NCI-H1092 treated with DMSO at 0.1 percent for 48 hours (cell line): Measurements from ENCODE around the gene SLC25A21.
"Not testable (repeated sequence)": the region's sequence is repeated elsewhere in the genome, so short reads cannot be mapped to it uniquely, and the experiment has no call there.

Source experiments
- DNase-seq: peaks from one replicate; lab custom pipeline; 2025; lab: John Stamatoyannopoulos, UW

The SLC25A21 gene

GRCh38 chr14:37088356-37089215, 83.8 kb downstream of the SLC25A21 start:
- DNase-seq, result no peak

GRCh38 chr14:37087520-37087919, 84.9 kb downstream of the SLC25A21 start:
- DNase-seq, result no peak

GRCh38 chr14:37083599-37083998, 88.8 kb downstream of the SLC25A21 start:
- no peak for DNase-seq

DNA sequence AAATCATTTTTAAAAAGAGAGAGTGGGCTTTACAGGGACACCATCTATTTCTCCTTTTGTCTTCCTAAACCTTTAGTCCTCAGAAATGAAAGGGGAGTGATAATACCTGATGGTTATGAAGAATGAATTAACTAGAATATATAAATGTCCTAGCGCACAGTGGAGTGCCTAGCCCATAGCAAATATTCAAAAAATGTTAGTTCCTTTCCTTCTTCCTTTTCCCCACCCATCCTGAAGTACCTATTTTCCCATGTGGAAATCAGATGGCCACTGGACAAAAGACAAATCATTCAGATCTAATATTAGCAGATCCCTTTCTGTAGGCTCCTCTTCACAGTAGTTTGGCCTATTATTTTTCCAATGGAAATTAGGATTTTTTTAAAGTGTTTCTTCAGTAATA, 90.0 kb downstream of the SLC25A21 start:
- DNase-seq, result no peak

- DNase-seq, result no peak
Measured at GRCh38 chr14:37081856-37082255, 90.5 kb downstream of the SLC25A21 start.

- no peak for DNase-seq
Measured at GRCh38 chr14:37081218-37081617, 91.2 kb downstream of the SLC25A21 start.

- DNase-seq, result no peak
Measured at GRCh38 chr14:37078131-37078530, 94.3 kb downstream of the SLC25A21 start.

- DNase-seq, result not testable (repeated sequence)
Measured at GRCh38 chr14:37074320-37074719, 98.1 kb downstream of the SLC25A21 start.

DNA sequence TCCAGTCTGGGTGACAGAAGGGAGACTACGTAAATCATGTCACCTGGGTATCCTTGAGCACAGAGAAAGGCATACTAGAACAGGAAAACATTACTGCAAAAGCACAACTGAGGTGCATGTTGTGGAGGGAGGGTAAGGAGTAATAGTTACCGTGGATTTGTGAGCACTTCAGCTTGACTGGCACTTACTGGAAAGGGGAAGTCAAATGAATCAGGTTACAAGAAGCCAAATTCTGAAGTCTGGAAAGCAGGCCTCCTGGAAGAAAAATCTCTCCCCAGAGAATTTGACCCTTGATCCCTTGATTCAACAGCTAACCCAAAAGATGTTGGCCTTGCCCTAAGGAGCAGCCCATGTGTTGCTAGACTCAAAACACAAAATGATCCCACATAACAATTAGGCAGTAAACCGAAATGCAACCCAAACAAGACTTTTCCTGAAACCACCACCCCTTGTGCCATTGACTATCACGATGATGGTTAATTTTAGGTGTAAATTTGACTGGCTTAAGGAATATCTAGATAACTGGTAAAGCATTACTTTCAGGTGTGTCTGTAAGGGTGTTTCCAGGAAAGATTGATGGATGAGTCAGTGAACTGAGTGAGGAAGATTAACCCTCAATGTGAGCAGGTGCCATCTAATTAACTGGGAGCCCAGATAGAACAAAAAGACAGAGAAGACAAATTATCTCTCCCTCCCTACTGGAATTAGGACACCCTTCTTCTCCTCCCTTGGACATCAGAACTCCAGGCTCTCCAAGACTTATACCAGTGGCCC, 108.8 kb downstream of the SLC25A21 start:
- DNase-seq, result no peak

DNA sequence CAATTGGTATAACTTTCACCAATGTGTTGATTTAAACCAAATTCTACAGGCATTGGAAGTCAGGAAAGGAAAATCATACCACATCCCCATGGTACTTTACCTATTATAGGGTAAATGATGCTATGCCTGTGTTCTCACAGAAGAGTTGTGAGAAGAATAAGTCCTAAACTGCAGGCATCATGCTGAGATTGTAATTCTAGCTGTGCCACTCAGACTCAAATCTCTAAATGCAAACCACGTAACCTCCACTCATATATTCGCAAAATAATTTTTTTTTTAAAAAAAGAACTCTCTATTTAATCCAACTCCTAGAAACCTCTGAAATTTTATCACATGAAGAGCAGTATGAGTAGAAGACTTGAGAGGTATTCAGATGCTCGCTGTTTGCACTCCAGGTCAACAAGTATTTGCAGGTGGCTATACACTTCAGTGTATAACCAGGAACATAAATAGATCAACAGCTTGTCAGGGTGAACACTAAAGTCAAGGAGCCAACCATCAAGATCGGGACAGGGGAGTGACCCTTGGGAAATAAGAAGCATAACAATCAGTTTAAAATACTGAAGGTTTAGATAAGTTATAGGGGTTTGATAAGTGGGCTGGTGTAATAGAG, 110.1 kb downstream of the SLC25A21 start:
- no peak for DNase-seq

DNA sequence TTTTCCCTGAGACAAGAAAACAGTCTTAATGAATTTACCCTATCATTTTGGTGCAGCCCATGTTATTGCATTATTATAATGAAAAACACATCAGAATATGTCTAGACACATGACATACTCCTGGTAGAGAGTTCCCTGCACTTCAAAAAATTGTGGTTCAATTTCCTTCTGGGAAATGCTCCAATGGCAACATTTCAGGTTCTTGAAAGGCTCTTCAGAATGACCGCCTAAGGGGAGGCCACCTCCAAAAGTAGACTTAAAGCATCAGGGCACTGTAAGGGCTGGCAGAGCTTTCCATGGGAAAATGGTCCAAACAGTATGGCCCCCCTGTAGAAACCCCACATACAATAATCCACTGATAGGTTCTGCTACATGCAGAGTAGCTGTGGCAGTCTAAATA, 110.7 kb downstream of the SLC25A21 start:
- DNase-seq, result peak; percentile 28

DNA sequence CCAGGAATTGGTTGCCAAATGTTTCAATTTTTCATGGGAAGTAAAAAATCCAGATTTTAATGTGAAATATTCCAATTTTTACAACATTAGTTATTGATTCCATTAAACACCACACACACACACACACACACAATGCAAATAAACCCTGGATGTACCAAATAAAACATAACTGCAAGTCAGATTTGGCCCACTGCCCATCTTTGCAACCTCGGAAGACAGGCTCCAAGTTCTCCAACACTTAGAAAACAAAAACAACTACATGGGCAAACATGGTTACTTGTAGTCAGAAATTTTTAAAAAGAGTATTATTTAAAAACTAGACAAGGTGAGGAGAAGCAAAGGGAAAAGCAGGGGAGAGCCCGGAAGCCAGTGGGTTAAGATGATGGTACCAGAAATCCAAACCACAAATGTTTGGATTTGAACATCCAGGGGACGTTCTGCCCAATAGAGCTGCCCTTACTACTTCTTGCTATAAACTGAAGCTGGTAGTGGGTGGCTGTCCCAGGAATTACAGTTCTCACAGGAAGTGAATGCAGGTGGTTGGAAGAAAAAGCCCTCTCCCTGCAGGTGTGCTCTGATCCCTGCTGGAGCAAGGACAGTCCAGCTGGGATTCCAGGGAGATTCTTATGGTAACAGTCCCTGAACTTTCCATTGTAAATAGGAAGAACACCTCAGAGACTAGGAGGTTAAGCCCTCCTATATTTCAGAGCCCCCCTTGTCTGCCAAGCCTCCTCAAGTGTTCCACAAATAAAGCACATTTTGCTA, 111.7 kb downstream of the SLC25A21 start:
- no peak for DNase-seq

DNA sequence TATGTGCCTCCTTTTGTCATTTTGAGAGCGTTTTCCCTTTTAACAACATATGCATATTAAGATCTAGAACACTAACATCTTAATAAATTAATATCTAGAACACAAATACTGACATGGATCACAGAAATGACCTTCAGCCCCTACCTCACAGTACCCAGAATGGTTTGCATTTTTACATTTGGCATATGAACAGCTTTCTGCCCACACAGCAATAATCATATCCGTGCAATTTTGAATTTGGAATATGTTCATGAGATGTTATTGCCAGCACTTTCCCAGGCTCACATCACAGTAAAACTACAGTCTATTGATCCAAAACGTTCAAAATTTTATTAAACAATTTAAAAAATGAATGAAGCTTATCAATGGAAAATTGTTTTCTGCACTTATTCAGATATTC, 114.6 kb downstream of the SLC25A21 start:
- DNase-seq, result no peak

- no peak for DNase-seq
Measured at GRCh38 chr14:37056473-37056872, 115.9 kb downstream of the SLC25A21 start.

DNA sequence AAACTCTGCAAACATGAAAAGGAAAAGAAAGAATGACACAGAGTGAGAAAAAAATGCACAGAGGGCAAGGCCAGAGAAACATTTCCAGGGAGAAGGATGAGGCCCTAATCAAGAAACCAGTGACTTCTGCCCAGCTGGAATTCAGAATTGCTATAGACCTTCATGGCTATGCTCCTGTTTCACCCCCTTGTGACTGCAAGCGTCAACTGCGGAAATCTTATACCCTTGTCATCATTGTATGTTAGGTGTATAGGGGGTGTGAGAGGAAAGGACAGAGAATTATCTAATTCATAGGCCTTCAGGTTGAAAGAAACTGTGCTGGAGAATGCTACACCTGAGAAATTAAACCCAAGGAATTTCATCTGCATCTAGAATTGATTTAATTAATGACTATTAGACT, 117.5 kb downstream of the SLC25A21 start:
- no peak for DNase-seq

- no peak for DNase-seq
Measured at GRCh38 chr14:37054144-37054543, 118.3 kb downstream of the SLC25A21 start.

- no peak for DNase-seq
Measured at GRCh38 chr14:37051680-37052079, 120.7 kb downstream of the SLC25A21 start.

- no peak for DNase-seq
Measured at GRCh38 chr14:37051153-37051552, 121.3 kb downstream of the SLC25A21 start.

DNA sequence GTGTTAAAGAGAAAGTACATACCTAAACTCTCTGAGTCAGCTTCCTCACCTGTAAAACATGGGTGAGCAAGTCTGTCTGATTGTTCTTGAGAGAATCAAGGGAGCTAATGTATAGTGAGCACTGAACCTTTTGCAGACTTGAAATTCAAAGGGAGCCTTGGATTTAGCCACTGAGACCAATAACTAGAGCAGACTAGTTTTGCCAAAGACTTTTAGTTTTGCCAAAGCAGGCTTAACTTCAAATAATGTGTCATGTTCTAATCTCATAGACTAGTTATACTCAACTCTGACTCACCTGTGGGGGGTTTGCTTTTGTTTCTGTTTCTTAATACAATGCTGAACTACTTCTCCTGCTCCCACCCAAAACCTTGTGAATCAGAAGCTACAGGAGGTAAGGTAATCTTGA, 123.7 kb downstream of the SLC25A21 start:
- DNase-seq, result no peak

- no peak for DNase-seq
Measured at GRCh38 chr14:37047996-37048395, 124.4 kb downstream of the SLC25A21 start.

- no peak for DNase-seq
Measured at GRCh38 chr14:37047226-37047625, 125.2 kb downstream of the SLC25A21 start.

GRCh38 chr14:37046815-37047214, 125.6 kb downstream of the SLC25A21 start:
- no peak for DNase-seq
